Measurements from ENCODE around the gene ATP5F1E. TPM values are rescaled to one million over a fixed set of nuclear protein-coding genes. Genes with fewer than 3 reads are reported as not detected.

ATP5F1E gene
- total RNA-seq (2022; extraction: Qiagen RNA extraction), result 90.9 to 122 TPM (median 93.8 TPM) in 5 replicates

DNA sequence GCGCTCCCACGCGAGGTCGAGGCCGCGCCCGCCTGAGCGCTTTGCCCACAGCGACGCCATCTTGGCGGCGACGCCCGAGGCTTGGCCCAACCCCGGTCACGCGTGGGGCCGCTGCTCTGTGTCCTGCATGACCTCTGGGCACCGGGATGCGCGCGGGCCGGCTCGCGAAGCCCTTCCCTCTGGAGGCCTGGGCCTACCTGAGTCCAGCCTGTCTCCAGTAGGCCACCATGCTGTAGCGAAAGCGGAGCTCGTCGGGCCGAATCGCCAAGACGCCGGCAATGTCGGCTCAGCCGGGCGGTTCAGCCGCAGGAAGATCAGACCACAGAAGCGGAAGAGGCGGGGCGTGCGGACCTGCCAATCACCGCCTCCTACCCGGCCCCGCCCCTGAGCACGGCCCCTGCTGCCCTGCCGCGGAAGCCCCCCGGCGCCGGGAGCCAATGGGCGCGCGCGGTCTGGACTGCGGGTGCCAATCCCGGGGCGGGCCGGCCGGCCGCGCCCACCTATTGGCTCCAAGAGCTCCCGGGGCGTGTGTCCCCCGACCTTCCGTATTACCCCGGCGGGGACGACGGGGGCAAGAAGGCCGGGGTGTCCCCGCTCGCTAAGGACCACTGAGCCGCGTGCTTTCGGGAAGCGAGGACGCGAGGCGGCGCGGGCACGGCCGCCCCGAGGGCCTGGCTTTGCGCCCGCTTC is at the start of gene ATP5F1E:
Gene ATP5F1E (minus strand): TSS at position 313 of the 690 bp plus-strand sequence. CDS start 84 bp downstream, at position 229.

GRCh38 chr20:59042151-59042795 is 10.1 kb upstream of the ATP5F1E start, which contains the start of gene PRELID3B:
TSS of gene PRELID3B (minus strand) at chr20:59042786. CDS start at chr20:59042730, 56 bp downstream.

DNA sequence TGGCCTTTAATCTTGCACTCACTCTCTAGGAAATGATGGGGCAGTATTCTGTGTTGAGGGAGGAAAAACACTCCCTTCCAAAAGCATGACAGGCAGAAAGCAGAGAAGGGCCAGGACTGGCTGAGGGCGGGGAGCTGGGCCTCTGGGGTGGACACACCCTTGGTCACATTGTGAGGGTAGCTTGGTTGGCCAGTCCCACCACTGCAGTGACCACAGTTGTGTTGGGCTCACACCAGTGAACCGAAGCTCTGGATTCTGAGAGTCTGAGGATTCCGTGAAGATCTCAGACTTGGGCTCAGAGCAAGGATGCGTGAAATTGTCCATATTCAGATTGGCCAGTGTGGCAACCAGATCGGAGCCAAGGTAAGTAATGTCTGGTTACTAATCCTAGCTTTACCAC is 12.9 kb downstream of the ATP5F1E start, which contains the start of gene TUBB1:
Gene TUBB1 (plus strand): TSS at position 213 of the 400 bp plus-strand sequence. CDS start 94 bp downstream, at position 307.

GRCh38 chr20:59006864-59007664 is 25.1 kb downstream of the ATP5F1E start, which contains the start of gene CTSZ:
TSS of gene CTSZ (minus strand) at chr20:59007254. CDS start at chr20:59007128, 126 bp downstream.

DNA sequence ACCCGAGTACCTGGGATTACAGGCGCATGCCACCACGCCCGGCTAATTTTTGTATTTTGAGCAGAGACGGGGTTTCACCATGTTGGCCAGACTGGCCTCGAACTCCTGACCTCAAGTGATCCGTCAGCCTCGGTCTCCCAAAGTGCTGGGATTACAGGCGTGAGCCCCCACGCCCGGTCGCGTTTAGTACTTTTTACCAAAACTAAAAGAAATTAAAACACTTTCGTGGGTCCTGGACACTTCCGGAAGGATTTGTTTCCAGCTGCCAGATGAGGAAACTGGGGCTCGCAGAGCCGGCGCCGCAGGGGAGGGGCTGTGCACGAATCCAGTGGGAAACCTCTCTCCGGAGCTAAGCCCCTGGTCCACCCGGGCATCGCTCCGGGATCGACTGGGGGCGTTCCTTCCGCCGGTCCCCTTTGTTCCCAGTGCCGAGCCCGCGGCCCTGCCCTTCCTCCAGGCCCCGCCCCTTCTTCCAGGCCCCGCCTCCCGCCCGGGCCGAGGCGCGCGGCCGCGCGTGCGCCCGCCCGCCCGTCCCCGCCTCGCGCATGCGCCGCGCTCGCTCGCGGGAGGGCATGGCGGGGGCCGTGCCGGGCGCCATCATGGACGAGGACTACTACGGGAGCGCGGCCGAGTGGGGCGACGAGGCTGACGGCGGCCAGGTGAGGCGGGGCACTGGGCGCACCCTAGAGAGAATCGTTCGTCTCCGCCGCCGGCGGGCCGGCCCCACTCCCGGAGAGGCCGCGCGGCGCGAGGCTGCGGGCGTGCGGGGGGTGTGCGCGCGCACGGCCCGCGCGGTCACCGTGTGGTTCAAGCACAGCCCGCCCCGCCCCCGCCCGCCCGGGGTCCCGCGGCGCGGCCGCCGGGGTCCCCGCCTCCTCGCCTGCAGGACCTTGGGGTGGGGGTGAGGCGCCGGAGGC is 51.2 kb downstream of the ATP5F1E start, which contains the start of gene NELFCD:
Gene NELFCD (plus strand): TSS at position 546 of the 917 bp plus-strand sequence. CDS start 54 bp downstream, at position 600.

Other genes with a start within 250 kb of the ATP5F1E start
- gene GNAS-AS1, start 181.4 kb downstream of the ATP5F1E start, total RNA-seq (2022; extraction: Qiagen RNA extraction), result not detected in 5 replicates
- gene GNAS, start 179.6 kb downstream of the ATP5F1E start, total RNA-seq (2022; extraction: Qiagen RNA extraction), result 680 to 764 TPM (median 724 TPM) in 5 replicates
- 42.9 to 47.5 TPM (median 45.0 TPM) in 5 replicates for gene NELFCD, start 51.1 kb downstream of the ATP5F1E start, total RNA-seq (2022; extraction: Qiagen RNA extraction)
- gene CTSZ, start 25.1 kb downstream of the ATP5F1E start, total RNA-seq (2022; extraction: Qiagen RNA extraction), result 145 to 191 TPM (median 186 TPM) in 5 replicates
- 0.02 to 0.06 TPM (median 0.02 TPM) in 3 of 5 replicates, not detected in the others for gene TUBB1, start 12.9 kb downstream of the ATP5F1E start, total RNA-seq (2022; extraction: Qiagen RNA extraction)
- 53.9 to 68.9 TPM (median 57.3 TPM) in 5 replicates for gene PRELID3B, start 10.5 kb upstream of the ATP5F1E start, total RNA-seq (2022; extraction: Qiagen RNA extraction)
- gene ZNF831, start 131.5 kb upstream of the ATP5F1E start, total RNA-seq (2022; extraction: Qiagen RNA extraction), result not detected in 5 replicates

Data from A549 treated with CORT108297 at 1 μM for 4 hours (cell line).